SHP77 treated with DMSO at 0.1 percent for 48 hours (cell line): ENCODE results near the gene PCDHGA7.
"Not testable (repeated sequence)": the region's sequence is repeated elsewhere in the genome, so short reads cannot be mapped to it uniquely, and the experiment has no call there.

ENCODE experiments used
- DNase-seq: peaks from one replicate; lab custom pipeline; 2025; lab: John Stamatoyannopoulos, UW

The PCDHGA7 gene

DNA sequence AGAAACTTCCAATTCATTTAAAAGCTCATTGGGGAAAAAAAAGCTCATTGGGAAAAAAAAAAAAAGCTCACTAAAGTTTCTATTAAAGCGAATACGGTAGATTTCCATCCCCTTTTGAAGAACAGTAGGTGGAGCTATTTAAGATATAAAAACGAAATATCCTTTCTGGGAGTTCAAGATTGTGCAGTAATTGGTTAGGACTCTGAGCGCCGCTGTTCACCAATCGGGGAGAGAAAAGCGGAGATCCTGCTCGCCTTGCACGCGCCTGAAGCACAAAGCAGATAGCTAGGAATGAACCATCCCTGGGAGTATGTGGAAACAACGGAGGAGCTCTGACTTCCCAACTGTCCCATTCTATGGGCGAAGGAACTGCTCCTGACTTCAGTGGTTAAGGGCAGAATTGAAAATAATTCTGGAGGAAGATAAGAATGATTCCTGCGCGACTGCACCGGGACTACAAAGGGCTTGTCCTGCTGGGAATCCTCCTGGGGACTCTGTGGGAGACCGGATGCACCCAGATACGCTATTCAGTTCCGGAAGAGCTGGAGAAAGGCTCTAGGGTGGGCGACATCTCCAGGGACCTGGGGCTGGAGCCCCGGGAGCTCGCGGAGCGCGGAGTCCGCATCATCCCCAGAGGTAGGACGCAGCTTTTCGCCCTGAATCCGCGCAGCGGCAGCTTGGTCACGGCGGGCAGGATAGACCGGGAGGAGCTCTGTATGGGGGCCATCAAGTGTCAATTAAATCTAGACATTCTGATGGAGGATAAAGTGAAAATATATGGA lies 48.0 kb downstream of the PCDHGA7 start, which contains the start of gene PCDHGA12:
PCDHGA12 (plus strand) TSS at position 176 of the 782 bp plus-strand sequence; CDS start at position 429, 253 bp downstream.
- DNase-seq, result no peak

DNA sequence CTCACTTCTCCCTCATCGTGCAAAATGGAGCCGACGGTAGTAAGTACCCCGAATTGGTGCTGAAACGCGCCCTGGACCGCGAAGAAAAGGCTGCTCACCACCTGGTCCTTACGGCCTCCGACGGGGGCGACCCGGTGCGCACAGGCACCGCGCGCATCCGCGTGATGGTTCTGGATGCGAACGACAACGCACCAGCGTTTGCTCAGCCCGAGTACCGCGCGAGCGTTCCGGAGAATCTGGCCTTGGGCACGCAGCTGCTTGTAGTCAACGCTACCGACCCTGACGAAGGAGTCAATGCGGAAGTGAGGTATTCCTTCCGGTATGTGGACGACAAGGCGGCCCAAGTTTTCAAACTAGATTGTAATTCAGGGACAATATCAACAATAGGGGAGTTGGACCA lies 48.7 kb downstream of the PCDHGA7 start:
- no peak for DNase-seq

DNA sequence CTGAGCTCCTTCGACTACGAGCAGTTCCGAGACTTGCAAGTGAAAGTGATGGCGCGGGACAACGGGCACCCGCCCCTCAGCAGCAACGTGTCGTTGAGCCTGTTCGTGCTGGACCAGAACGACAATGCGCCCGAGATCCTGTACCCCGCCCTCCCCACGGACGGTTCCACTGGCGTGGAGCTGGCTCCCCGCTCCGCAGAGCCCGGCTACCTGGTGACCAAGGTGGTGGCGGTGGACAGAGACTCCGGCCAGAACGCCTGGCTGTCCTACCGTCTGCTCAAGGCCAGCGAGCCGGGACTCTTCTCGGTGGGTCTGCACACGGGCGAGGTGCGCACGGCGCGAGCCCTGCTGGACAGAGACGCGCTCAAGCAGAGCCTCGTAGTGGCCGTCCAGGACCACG lies 49.8 kb downstream of the PCDHGA7 start:
- not testable (repeated sequence) for DNase-seq

DNA sequence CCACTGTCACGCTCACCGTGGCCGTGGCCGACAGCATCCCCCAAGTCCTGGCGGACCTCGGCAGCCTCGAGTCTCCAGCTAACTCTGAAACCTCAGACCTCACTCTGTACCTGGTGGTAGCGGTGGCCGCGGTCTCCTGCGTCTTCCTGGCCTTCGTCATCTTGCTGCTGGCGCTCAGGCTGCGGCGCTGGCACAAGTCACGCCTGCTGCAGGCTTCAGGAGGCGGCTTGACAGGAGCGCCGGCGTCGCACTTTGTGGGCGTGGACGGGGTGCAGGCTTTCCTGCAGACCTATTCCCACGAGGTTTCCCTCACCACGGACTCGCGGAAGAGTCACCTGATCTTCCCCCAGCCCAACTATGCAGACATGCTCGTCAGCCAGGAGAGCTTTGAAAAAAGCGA lies 50.2 kb downstream of the PCDHGA7 start:
- DNase-seq, result not testable (repeated sequence)

DNA sequence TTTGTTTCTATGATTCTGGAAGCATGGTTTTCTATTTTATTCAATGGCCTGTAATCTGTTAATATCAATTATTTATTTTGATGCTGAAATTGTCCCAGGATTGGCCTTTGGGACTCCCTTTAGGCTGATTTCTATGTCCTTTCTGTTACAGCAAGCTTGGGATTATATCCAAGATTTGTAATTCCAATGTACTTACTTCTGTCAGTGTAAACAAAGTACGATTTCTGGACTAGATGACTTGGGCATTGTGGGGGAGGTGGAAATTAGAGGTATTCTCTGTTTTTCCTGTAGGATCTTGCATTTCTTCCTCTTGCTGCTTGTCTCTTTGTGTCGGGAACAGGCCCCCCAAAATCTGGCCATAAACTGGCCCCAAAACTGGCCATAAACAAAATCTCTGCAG lies 51.5 kb downstream of the PCDHGA7 start:
- no peak for DNase-seq
